Nephron progenitor cell (in vitro differentiated cells): ENCODE results near the gene CEL.
"Not testable (repeated sequence)": the region's sequence is repeated elsewhere in the genome, so short reads cannot be mapped to it uniquely, and the experiment has no call there.

Experiments used
- DNase-seq: peaks from one replicate; pipeline ENCODE4 v3.0.0; 2021
- H3K27ac Mint-ChIP-seq: 2 replicates; pipeline ENCODE4 v1.8.0; 2021; ENCODE audit warnings: mild to moderate bottlenecking, moderate library complexity, mixed read lengths
- H3K27me3 Mint-ChIP-seq: 2 replicates; pipeline ENCODE4 v1.8.0; 2021; ENCODE audit warnings: mild to moderate bottlenecking, low read depth, mixed read lengths; ENCODE audit not compliant: poor library complexity
- H3K36me3 Mint-ChIP-seq: 2 replicates; pipeline ENCODE4 v1.8.0; 2021; ENCODE audit warnings: low read depth, mixed read lengths
- H3K4me1 Mint-ChIP-seq: 2 replicates; pipeline ENCODE4 v1.8.0; 2021; ENCODE audit warnings: mixed read lengths
- H3K4me3 Mint-ChIP-seq: 2 replicates; pipeline ENCODE4 v1.8.0; 2021; ENCODE audit warnings: mild to moderate bottlenecking, moderate library complexity, mixed read lengths
- H3K9me3 Mint-ChIP-seq: 2 replicates; pipeline ENCODE4 v1.8.0; 2021; ENCODE audit warnings: mild to moderate bottlenecking, moderate library complexity, mixed read lengths
- TF ChIP-seq, protein P1 (sequence below): fragments of 200-600 bp; sonication (generic); IDR thresholded peaks from 2 replicates; pipeline ENCODE4 v1.5.0; 2021; ENCODE audit warnings: antibody characterized with exemption

CEL gene

DNA sequence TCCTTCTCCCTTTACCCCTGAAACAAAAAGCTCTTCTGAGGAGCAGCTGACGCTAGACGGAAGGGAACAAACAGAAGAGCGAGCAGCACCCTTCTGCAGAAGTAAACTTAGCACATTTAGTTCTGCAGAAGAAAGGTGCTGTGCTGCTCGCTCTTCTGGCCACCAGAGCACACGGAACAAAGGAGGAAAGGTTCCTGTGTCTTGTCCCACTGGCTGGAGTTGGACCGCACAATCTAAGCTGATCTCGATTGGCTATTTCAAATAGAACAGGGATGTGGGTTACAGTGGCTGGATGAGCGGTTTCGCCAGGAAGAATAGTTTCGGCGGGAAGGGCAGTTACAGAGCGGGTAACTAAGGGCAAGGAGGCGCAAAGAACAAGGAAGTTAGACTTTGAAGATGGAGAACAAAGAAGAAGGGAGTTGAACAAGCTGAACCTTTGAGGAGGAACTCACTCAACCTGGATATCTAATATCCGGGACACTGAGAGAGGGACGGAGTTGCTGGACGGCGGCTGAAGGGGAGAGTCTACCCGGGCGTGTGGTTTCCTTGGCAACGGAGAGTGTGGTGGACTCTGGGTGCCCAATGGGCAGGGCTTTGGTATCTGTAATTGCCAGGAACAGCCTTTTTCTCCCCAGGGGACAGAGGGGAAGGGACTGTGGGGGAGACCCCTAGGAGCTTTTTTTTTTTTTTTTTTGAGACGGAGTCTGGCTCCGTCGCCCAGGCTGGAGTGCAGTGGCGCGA, 23.8 kb upstream of the CEL start:
- H3K27ac Mint-ChIP-seq = no peak overlapping the region
- H3K36me3 Mint-ChIP-seq = peaks cover 92% of the 10 kb centered on the region

DNA sequence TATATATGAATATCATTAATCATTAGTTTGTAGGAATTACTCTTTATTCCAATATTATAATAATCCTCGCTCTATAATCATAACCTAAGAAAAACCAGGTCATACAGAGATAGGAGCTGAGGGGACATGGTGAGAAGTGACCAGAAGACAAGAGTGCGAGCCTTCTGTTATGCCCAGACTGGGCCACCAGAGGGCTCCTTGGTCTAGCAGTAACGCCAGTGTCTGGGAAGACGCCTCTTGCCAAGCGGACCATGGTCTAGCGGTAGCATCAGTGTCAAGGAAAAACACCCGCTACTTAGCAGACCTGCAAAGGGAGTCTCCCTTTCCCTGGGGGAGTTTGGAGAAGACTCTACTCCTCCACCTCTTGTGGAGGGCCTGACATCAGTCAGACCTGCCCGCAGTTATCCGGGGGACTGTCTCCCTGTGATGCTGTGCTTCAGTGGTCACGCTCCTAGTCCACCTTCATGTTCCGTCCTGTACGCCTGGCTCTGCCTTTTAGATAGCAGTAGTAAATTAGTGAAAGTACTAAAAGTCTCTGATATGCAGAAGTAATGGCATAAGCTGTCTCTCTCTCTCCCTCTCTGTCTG, 20.8 kb upstream of the CEL start:
- Mint-ChIP-seq H3K36me3 (peaks cover 79% of the 10 kb centered on the region), H3K27ac (peak overlapping the region; percentile 86), H3K4me1 (peaks cover 19% of the 10 kb centered on the region)
- not testable (repeated sequence) for H3K27me3 Mint-ChIP-seq, H3K9me3 Mint-ChIP-seq, H3K4me3 Mint-ChIP-seq
- DNase-seq = peak; percentile 58
- TF ChIP-seq, protein P1, sequence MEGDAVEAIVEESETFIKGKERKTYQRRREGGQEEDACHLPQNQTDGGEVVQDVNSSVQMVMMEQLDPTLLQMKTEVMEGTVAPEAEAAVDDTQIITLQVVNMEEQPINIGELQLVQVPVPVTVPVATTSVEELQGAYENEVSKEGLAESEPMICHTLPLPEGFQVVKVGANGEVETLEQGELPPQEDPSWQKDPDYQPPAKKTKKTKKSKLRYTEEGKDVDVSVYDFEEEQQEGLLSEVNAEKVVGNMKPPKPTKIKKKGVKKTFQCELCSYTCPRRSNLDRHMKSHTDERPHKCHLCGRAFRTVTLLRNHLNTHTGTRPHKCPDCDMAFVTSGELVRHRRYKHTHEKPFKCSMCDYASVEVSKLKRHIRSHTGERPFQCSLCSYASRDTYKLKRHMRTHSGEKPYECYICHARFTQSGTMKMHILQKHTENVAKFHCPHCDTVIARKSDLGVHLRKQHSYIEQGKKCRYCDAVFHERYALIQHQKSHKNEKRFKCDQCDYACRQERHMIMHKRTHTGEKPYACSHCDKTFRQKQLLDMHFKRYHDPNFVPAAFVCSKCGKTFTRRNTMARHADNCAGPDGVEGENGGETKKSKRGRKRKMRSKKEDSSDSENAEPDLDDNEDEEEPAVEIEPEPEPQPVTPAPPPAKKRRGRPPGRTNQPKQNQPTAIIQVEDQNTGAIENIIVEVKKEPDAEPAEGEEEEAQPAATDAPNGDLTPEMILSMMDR = peak; percentile 46

More for the DNA sequence above, 23.8 kb upstream of the CEL start:
- peaks cover 9% of the 10 kb centered on the region for H3K9me3 Mint-ChIP-seq
- no peak for DNase-seq
- H3K4me1 Mint-ChIP-seq = peaks cover 27% of the 10 kb centered on the region
- TF ChIP-seq, protein P1 = no peak
- no peak overlapping the region for H3K4me3 Mint-ChIP-seq
- H3K27me3 Mint-ChIP-seq = peaks cover 3% of the 10 kb centered on the region

DNA sequence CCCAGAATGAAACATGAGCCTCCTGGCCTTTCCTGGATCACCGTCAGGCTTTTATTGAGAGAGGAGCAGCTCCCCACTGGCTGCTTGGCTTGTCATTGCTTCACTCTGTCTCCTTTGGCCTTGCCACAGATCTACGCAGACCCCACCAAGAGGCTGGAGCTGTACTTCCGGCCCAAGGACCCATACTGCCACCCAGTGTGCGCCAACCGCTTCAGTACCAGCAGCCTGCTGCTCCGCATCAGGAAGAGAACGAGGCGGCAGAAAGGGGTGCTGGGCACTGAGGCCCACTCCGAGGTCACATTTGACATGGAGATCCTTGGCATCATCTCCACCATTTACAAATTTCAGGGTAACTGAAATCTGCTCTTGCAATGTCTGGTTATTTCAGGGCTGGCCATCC, 19.8 kb upstream of the CEL start:
- Mint-ChIP-seq H3K4me1 (peaks cover 19% of the 10 kb centered on the region), H3K36me3 (peaks cover 79% of the 10 kb centered on the region), H3K4me3 (no peak overlapping the region), H3K27ac (no peak overlapping the region), H3K27me3 (no peaks in the 10 kb centered on the region), H3K9me3 (peaks cover 4% of the 10 kb centered on the region)
- no peak for DNase-seq
- TF ChIP-seq, protein P1 = no peak

DNA sequence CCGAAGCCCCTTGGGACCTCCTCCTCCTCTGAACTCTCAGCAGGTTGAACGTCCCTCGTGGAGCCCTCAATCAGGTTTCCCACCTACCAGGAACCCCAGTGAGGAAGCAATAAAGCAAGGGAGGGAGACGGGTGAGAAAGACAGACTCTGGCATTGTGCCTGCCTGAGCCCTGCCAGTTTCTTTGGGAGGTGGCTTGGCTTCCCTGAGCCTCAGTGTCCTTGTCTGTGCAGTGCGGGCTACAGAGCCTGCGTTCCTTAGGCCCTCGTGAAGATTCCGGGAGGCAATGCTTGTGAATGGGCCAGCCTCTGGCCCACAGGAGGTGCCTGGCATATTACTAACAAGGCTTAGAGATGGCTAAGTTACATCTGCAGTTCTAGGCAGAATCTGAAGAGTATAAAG, 19.1 kb upstream of the CEL start:
- TF ChIP-seq, protein P1 = no peak
- peaks cover 15% of the 10 kb centered on the region for H3K4me1 Mint-ChIP-seq
- H3K27me3 Mint-ChIP-seq = no peaks in the 10 kb centered on the region
- peaks cover 4% of the 10 kb centered on the region for H3K9me3 Mint-ChIP-seq
- no peak overlapping the region for H3K4me3 Mint-ChIP-seq
- H3K27ac Mint-ChIP-seq = peak overlapping the region; percentile 12
- peaks cover 77% of the 10 kb centered on the region for H3K36me3 Mint-ChIP-seq
- DNase-seq = no peak

DNA sequence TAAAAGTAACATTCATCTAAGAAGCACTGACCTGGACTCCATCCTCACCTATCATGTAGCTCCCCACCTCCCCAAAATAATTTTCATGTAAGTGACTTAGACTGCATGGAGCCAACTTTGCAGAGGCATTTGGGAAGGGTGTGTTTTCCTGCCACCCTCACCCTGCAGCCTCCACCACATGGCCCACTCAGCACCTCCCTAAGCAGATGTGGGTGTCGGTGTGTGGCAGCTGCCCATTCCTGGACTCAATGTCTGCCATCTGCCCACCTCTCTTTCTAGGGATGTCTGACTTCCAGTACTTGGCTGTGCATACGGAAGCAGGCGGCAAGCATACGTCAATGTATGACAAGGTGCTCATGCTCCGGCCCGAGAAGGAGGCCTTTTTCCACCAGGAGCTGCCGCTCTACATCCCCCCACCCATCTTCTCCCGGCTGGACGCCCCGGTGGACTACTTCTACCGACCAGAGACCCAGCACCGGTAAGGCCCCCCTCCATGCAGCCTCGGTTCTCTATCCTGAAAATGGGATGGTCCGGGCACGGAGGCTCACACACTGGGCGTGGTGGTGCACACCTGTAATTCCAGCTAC, 18.2 kb upstream of the CEL start:
- TF ChIP-seq, protein P1 = no peak
- peaks cover 71% of the 10 kb centered on the region for H3K36me3 Mint-ChIP-seq
- H3K4me3 Mint-ChIP-seq = no peak overlapping the region
- no peaks in the 10 kb centered on the region for H3K27me3 Mint-ChIP-seq
- H3K9me3 Mint-ChIP-seq = peaks cover 4% of the 10 kb centered on the region
- H3K27ac Mint-ChIP-seq = no peak overlapping the region
- DNase-seq = no peak
- peaks cover 10% of the 10 kb centered on the region for H3K4me1 Mint-ChIP-seq
